ENCODE measurements around the gene AXIN1.
"Not testable (repeated sequence)": the region's sequence is repeated elsewhere in the genome, so short reads cannot be mapped to it uniquely, and the experiment has no call there.

The AXIN1 gene

GRCh38 chr16:337975-338575 is 14.4 kb downstream of the AXIN1 start:
- Histone ChIP-seq H3K27ac (ENCODE audit: insufficient read depth, low read depth, low read length, poor library complexity, severe bottlenecking) (no peak overlapping the region), H3K4me1 (ENCODE audit: control insufficient read depth, insufficient read depth, low read length) (no peaks in the 10 kb centered on the region), H3K36me3 (ENCODE audit: control insufficient read depth, insufficient read depth, low read length) (no peaks in the 10 kb centered on the region), H3K4me3 (ENCODE audit: insufficient read depth, low read depth, low read length) (no peak overlapping the region), H3K9me3 (ENCODE audit: control insufficient read depth, low read length) (no peaks in the 10 kb centered on the region), H3K27me3 (ENCODE audit: control insufficient read depth, insufficient read depth, low read length, poor library complexity, severe bottlenecking) (no peaks in the 10 kb centered on the region)
- WGBS, 2 experiments, result 91 to 92% methylated on average over 21 of the region's 21 CpGs

DNA sequence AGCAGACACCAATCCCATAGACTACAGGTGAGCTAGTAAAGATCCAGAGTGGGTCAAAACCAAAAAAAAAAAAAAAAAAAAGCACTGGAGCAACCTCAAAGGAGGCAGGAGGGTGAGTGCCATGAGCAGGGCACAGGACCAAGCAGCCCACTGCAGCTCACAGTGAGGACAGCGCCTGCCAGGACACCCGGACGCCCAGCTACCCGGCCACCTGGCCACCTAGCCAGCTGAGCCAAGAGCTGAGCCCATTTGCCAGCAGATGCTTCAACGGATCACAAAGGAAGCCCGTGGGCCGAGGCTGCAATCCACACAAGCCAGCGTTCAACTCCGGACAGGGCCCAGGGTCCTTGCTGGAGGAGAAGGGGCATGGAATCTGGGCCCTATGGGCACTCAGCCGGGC is 15.1 kb downstream of the AXIN1 start:
- WGBS, 2 experiments, result 93 to 95% methylated on average over 10 of the region's 10 CpGs
- no peaks in the 10 kb centered on the region for H3K4me1 ChIP-seq (ENCODE audit: control insufficient read depth, insufficient read depth, low read length)
- no peak overlapping the region for H3K4me3 ChIP-seq (ENCODE audit: insufficient read depth, low read depth, low read length)
- H3K27me3 ChIP-seq (ENCODE audit: control insufficient read depth, insufficient read depth, low read length, poor library complexity, severe bottlenecking), result no peaks in the 10 kb centered on the region
- H3K36me3 ChIP-seq (ENCODE audit: control insufficient read depth, insufficient read depth, low read length), result no peaks in the 10 kb centered on the region
- no peak overlapping the region for H3K27ac ChIP-seq (ENCODE audit: insufficient read depth, low read depth, low read length, poor library complexity, severe bottlenecking)
- no peaks in the 10 kb centered on the region for H3K9me3 ChIP-seq (ENCODE audit: control insufficient read depth, low read length)

DNA sequence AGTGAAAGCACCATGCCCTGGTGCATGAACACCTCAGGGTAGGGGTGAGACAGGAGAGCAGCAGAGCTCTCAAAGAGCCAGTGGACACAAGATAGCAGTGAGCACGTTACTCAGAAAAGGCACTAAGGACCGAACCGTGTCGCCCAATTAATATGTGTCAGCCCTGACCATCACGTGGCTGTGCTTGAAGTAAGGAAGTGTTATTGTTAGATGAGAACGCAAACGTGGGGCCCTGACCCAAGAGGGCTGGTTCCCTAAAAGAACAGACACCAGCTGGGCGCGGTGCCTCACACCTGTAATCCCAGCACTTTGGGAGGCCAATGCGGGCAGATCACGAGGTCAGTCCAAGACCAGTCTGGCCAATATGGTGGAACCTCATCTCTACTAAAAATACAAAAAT is 16.3 kb downstream of the AXIN1 start:
- H3K36me3 ChIP-seq (ENCODE audit: control insufficient read depth, insufficient read depth, low read length), result no peaks in the 10 kb centered on the region
- 94 to 95% methylated on average over 11 of the region's 11 CpGs for WGBS, 2 experiments

GRCh38 chr16:334861-335632 is 17.5 kb downstream of the AXIN1 start:
- WGBS, 2 experiments, result 92 to 93% methylated on average over 10 of the region's 11 CpGs

More for the DNA sequence above, 16.3 kb downstream of the AXIN1 start:
- H3K9me3 ChIP-seq (ENCODE audit: control insufficient read depth, low read length), result no peaks in the 10 kb centered on the region
- no peak overlapping the region for H3K4me3 ChIP-seq (ENCODE audit: insufficient read depth, low read depth, low read length)
- H3K27me3 ChIP-seq (ENCODE audit: control insufficient read depth, insufficient read depth, low read length, poor library complexity, severe bottlenecking), result no peaks in the 10 kb centered on the region
- peaks cover 3% of the 10 kb centered on the region for H3K4me1 ChIP-seq (ENCODE audit: control insufficient read depth, insufficient read depth, low read length)
- no peak overlapping the region for H3K27ac ChIP-seq (ENCODE audit: insufficient read depth, low read depth, low read length, poor library complexity, severe bottlenecking)

DNA sequence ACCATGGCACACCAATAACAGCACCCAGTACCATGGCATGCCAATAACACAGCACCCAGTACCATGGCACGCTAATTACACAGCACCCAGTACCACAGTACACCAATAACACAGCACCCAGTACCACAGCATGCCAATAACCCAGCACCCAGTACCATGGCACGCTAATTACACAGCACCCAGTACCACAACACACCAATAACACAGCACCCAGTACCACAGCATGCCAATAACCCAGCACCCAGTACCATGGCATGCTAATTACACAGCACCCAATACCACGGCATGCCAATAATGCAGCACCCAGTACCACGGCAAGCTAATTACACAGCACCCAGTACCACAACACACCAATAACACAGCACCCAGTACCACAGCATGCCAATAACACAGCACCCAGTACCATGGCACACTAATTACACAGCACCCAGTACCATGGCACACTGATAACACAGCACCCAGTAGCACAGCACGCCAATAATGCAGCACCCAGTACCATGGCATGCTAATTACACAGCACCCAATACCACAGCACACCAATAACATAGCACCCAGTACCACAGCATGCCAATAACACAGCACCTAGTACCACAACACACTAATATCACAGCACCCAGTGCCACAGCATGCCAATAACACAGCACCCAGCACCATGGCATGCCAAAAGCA is 18.2 kb downstream of the AXIN1 start:
- H3K9me3 ChIP-seq (ENCODE audit: control insufficient read depth, low read length); H3K4me3 ChIP-seq (ENCODE audit: insufficient read depth, low read depth, low read length); H3K27me3 ChIP-seq (ENCODE audit: control insufficient read depth, insufficient read depth, low read length, poor library complexity, severe bottlenecking); H3K4me1 ChIP-seq (ENCODE audit: control insufficient read depth, insufficient read depth, low read length); H3K36me3 ChIP-seq (ENCODE audit: control insufficient read depth, insufficient read depth, low read length); H3K27ac ChIP-seq (ENCODE audit: insufficient read depth, low read depth, low read length, poor library complexity, severe bottlenecking): not testable (repeated sequence)
- 89 to 94% methylated on average over 5 of the region's 5 CpGs for WGBS, 2 experiments

More at GRCh38 chr16:334861-335632, 17.5 kb downstream of the AXIN1 start:
- H3K27me3 ChIP-seq (ENCODE audit: control insufficient read depth, insufficient read depth, low read length, poor library complexity, severe bottlenecking); H3K9me3 ChIP-seq (ENCODE audit: control insufficient read depth, low read length); H3K36me3 ChIP-seq (ENCODE audit: control insufficient read depth, insufficient read depth, low read length); H3K4me3 ChIP-seq (ENCODE audit: insufficient read depth, low read depth, low read length); H3K4me1 ChIP-seq (ENCODE audit: control insufficient read depth, insufficient read depth, low read length); H3K27ac ChIP-seq (ENCODE audit: insufficient read depth, low read depth, low read length, poor library complexity, severe bottlenecking): not testable (repeated sequence)

GRCh38 chr16:333406-334094 is 19.0 kb downstream of the AXIN1 start:
- Histone ChIP-seq H3K9me3 (ENCODE audit: control insufficient read depth, low read length) (no peaks in the 10 kb centered on the region), H3K4me1 (ENCODE audit: control insufficient read depth, insufficient read depth, low read length) (peaks cover 9% of the 10 kb centered on the region), H3K4me3 (ENCODE audit: insufficient read depth, low read depth, low read length) (no peak overlapping the region), H3K27me3 (ENCODE audit: control insufficient read depth, insufficient read depth, low read length, poor library complexity, severe bottlenecking) (no peaks in the 10 kb centered on the region), H3K27ac (ENCODE audit: insufficient read depth, low read depth, low read length, poor library complexity, severe bottlenecking) (no peak overlapping the region), H3K36me3 (ENCODE audit: control insufficient read depth, insufficient read depth, low read length) (no peaks in the 10 kb centered on the region)
- WGBS, 2 experiments, result 95 to 96% methylated on average over 6 of the region's 6 CpGs

DNA sequence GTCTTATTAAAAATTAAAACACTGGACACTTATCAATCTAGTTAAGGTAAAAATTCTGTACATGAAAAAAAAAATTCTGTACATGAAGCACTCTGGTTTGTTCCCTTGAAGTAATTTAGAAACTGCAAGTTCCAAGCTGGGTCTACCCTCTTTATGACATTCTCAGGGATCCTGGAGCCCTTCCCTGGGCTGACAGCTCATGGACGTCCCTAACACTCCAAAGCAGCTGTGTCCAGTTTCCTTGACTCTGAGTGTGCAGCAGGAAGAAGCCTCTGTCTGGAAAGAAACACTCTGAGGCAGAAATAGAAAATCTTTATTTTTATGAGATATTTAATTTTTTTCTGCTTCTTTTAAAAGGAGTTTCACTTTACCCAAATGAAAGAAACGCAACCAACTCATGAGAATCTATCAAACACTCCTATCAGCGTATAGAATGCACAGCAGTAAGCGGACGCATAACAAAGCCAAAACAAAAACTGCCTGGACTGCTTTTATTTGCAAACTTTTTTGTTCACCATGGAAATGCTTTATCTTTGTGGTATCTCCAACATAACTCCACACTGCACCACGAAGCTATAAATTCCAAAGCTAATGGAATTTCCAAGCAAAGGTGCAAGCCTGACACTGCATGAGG is 21.2 kb downstream of the AXIN1 start:
- peaks cover 13% of the 10 kb centered on the region for H3K4me1 ChIP-seq (ENCODE audit: control insufficient read depth, insufficient read depth, low read length)
- 86 to 90% methylated on average over 5 of the region's 6 CpGs for WGBS, 2 experiments
- not testable (repeated sequence) for H3K27ac ChIP-seq (ENCODE audit: insufficient read depth, low read depth, low read length, poor library complexity, severe bottlenecking)

DNA sequence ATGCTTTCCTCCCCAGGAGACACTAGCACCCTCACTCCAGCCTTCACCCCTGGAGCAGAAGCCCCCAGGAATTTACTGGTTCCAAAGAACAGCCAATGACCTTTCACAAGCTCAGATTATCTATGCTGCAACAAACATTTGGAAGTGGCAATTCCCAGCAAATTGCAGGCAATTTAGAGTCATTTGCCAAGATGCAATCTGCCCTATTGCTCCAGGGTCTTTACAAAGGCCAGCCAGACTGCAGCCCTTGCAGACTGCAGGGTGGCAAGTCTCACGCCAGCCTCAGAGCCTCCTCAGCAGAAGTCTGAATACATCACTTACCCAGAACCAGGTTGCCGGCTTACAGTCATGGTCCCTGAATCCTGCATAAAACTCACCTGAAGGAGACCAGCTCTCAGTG is 21.8 kb downstream of the AXIN1 start:
- Histone ChIP-seq H3K4me1 (ENCODE audit: control insufficient read depth, insufficient read depth, low read length) (peaks cover 13% of the 10 kb centered on the region), H3K36me3 (ENCODE audit: control insufficient read depth, insufficient read depth, low read length) (no peaks in the 10 kb centered on the region), H3K27ac (ENCODE audit: insufficient read depth, low read depth, low read length, poor library complexity, severe bottlenecking) (no peak overlapping the region), H3K9me3 (ENCODE audit: control insufficient read depth, low read length) (no peaks in the 10 kb centered on the region), H3K27me3 (ENCODE audit: control insufficient read depth, insufficient read depth, low read length, poor library complexity, severe bottlenecking) (no peaks in the 10 kb centered on the region), H3K4me3 (ENCODE audit: insufficient read depth, low read depth, low read length) (no peak overlapping the region)
- 86 to 87% methylated on average over 2 of the region's 2 CpGs for WGBS, 2 experiments

More for the DNA sequence above, 21.2 kb downstream of the AXIN1 start:
- H3K4me3 ChIP-seq (ENCODE audit: insufficient read depth, low read depth, low read length); H3K27me3 ChIP-seq (ENCODE audit: control insufficient read depth, insufficient read depth, low read length, poor library complexity, severe bottlenecking); H3K36me3 ChIP-seq (ENCODE audit: control insufficient read depth, insufficient read depth, low read length); H3K9me3 ChIP-seq (ENCODE audit: control insufficient read depth, low read length): not testable (repeated sequence)

DNA sequence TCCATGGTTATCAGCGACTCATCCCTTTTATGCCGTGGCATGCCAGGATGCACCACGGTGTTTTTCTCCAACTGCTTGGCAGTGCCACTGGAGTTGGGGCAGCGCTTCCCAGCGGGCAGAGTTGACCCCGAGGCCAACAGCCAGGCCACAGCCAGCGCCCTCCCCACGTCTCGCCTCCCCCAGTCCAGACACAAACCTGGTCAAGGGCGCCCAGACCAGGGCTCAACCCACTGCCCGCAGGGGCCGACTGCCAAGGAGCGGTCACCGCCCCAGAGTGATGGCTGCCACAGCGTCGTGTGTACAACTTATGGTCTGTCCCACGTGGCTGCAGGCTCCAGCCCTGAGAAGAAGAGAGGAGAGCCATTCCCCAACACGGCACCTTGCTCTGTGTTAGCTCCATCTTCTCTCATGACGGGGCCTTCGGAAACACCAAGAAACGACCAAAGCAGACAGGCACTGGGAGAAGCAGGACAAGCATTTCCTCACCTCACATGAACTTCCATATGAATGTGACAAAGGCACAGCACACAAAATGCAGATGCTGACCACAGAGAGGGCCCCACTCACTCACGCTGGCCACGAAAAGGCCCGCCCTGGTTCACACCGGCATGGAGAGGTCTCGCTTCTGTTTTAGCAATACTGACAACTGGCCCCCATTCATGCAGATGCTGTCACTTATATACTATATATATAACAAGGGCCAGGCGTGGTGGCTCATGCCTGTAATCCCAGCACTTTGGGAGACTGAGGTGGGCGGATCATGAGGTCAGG is 27.0 kb downstream of the AXIN1 start:
- no peaks in the 10 kb centered on the region for H3K9me3 ChIP-seq (ENCODE audit: control insufficient read depth, low read length)
- no peak overlapping the region for H3K27ac ChIP-seq (ENCODE audit: insufficient read depth, low read depth, low read length, poor library complexity, severe bottlenecking)
- no peak overlapping the region for H3K4me3 ChIP-seq (ENCODE audit: insufficient read depth, low read depth, low read length)
- WGBS, 2 experiments, result 93 to 94% methylated on average over 27 to 28 of the region's 28 CpGs
- peaks cover 3% of the 10 kb centered on the region for H3K4me1 ChIP-seq (ENCODE audit: control insufficient read depth, insufficient read depth, low read length)
- no peaks in the 10 kb centered on the region for H3K36me3 ChIP-seq (ENCODE audit: control insufficient read depth, insufficient read depth, low read length)
- no peaks in the 10 kb centered on the region for H3K27me3 ChIP-seq (ENCODE audit: control insufficient read depth, insufficient read depth, low read length, poor library complexity, severe bottlenecking)
